Measurements from ENCODE around the gene PDIA5. TPM values are rescaled to one million over a fixed set of nuclear protein-coding genes. Genes with fewer than 3 reads are reported as not detected.

PDIA5 gene
- total and polyA plus RNA-seq, 4 donors = 15.5 to 38.6 (median 30.7) TPM

DNA sequence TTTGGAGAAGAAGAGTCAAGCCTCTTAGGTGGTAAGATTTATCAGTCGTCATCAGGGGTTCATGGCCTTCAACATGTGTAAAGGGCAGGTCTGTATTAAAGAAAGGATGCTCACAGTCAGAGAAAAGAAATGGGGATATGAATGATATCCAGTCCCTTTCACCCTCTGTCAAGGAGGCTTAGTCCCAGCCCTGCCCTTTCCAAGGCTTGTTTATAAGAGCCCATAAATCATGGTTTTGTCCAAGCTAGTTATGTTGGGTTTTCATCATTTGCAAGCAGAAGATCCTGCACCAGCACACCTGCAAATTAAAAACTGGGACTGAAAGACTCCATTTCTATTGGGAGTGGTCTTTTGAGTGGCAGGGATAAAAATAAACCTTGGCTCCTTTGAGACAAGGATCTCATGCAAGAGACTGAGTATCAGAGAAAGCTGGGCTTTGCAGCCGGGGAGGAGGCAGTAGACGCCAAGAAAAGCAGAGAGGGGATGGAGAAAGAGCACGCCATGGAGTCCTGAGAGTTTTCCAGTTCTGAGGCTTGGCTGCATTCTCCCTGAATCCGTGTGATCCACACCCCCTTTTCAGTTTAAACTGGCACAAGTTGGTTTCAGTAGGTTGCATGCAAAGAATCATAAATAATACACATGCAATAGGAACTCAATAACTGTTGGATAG lies 12.6 kb upstream of the PDIA5 start:
- Histone ChIP-seq H3K9me3 (ENCODE audit: control insufficient read depth in 4 of 4, insufficient read depth in 3 of 4, low read length in 3 of 4) (peaks cover 0 to 2% (median 0%) of the 10 kb centered on the region in 4 donors), H3K4me3 (no peak overlapping the region), H3K36me3 (ENCODE audit: control insufficient read depth in 4 of 4, insufficient read depth in 4 of 4, low read length in 4 of 4) (no peaks in the 10 kb centered on the region), H3K9ac (ENCODE audit: insufficient read depth in 1 of 2, low read length in 2 of 2) (no peak overlapping the region), H3K4me1 (ENCODE audit: control insufficient read depth in 5 of 5, insufficient read depth in 5 of 5, low read length in 5 of 5) (peaks cover 0 to 4% (median 0%) of the 10 kb centered on the region in 5 donors), H3K27ac (ENCODE audit: low read depth in 1 of 2, low read length in 1 of 2) (no peak overlapping the region), H3K27me3 (ENCODE audit: control insufficient read depth in 3 of 3, insufficient read depth in 3 of 3, low read length in 2 of 3) (no peaks in the 10 kb centered on the region)
- WGBS, 2 donors = 74% methylated on average over 5 of the region's 5 CpGs
- ATAC-seq (ENCODE audit: insufficient read depth, low FRiP score) (no peak), DNase-seq (no peak)
- TF ChIP-seq, protein P1, sequence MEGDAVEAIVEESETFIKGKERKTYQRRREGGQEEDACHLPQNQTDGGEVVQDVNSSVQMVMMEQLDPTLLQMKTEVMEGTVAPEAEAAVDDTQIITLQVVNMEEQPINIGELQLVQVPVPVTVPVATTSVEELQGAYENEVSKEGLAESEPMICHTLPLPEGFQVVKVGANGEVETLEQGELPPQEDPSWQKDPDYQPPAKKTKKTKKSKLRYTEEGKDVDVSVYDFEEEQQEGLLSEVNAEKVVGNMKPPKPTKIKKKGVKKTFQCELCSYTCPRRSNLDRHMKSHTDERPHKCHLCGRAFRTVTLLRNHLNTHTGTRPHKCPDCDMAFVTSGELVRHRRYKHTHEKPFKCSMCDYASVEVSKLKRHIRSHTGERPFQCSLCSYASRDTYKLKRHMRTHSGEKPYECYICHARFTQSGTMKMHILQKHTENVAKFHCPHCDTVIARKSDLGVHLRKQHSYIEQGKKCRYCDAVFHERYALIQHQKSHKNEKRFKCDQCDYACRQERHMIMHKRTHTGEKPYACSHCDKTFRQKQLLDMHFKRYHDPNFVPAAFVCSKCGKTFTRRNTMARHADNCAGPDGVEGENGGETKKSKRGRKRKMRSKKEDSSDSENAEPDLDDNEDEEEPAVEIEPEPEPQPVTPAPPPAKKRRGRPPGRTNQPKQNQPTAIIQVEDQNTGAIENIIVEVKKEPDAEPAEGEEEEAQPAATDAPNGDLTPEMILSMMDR (IDR thresholded peaks at IDR 0.05; ENCODE audit: control extremely low read depth, extremely low read depth) = no peak

DNA sequence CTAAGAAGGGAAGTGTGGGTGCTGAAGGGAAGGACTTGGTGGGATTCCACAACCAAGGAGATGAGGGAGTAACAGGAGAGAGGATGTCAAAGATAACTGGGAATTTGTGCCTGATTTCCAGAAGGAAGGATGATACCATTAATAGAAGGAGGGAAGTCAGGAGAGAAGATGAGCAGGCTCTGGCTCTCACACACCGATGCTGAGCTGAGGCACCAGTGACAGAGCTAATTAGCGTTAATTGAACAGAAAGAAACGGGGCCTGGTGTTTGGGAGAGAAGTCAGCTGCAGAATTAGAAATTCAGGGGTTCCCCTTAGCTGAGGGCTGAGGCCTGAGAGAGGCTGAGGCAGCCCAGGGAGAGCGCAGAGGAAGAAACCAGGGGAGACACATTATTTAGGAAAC lies 11.9 kb upstream of the PDIA5 start:
- Histone ChIP-seq H3K36me3 (ENCODE audit: control insufficient read depth in 4 of 4, insufficient read depth in 4 of 4, low read length in 4 of 4) (no peaks in the 10 kb centered on the region), H3K4me3 (no peak overlapping the region), H3K4me1 (ENCODE audit: control insufficient read depth in 5 of 5, insufficient read depth in 5 of 5, low read length in 5 of 5) (peaks cover 0 to 4% (median 0%) of the 10 kb centered on the region in 5 donors), H3K27me3 (ENCODE audit: control insufficient read depth in 3 of 3, insufficient read depth in 3 of 3, low read length in 2 of 3) (no peaks in the 10 kb centered on the region), H3K27ac (ENCODE audit: low read depth in 1 of 2, low read length in 1 of 2) (no peak overlapping the region), H3K9ac (ENCODE audit: insufficient read depth in 1 of 2, low read length in 2 of 2) (no peak overlapping the region), H3K9me3 (ENCODE audit: control insufficient read depth in 4 of 4, insufficient read depth in 3 of 4, low read length in 3 of 4) (peaks cover 0 to 2% (median 0%) of the 10 kb centered on the region in 4 donors)
- 88 to 94% methylated on average over 4 of the region's 4 CpGs for WGBS, 2 donors
- DNase-seq (no peak), ATAC-seq (ENCODE audit: insufficient read depth, low FRiP score) (no peak)
- TF ChIP-seq, protein P1 (IDR thresholded peaks at IDR 0.05; ENCODE audit: control extremely low read depth, extremely low read depth) = no peak

DNA sequence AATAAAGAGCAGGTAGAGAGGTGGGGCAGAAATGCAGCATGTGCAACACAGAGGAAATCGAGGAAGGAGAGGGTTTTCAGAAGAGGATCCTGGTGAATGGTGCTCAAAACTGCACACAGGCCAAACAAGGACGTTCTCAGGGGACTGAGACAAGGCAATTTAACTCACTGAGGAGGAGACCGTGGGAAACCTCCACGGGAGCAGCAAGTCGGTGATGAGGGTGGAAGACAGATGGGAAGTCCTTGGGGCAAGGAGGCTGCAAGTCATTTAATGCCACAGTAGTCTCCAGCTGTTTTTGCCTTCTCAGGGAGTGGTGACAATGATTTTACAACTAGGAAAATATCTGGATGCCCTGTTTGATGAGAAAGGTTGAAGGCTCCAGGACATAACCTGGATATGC lies 11.5 kb upstream of the PDIA5 start:
- TF ChIP-seq, protein P1 (IDR thresholded peaks at IDR 0.05; ENCODE audit: control extremely low read depth, extremely low read depth) = no peak
- WGBS, 2 donors = 79 to 88% methylated on average over 5 of the region's 5 CpGs

More for the DNA sequence above, 11.5 kb upstream of the PDIA5 start:
- Histone ChIP-seq H3K9ac (ENCODE audit: insufficient read depth in 1 of 2, low read length in 2 of 2) (no peak overlapping the region), H3K4me3 (no peak overlapping the region), H3K27ac (ENCODE audit: low read depth in 1 of 2, low read length in 1 of 2) (no peak overlapping the region), H3K27me3 (ENCODE audit: control insufficient read depth in 3 of 3, insufficient read depth in 3 of 3, low read length in 2 of 3) (no peaks in the 10 kb centered on the region), H3K9me3 (ENCODE audit: control insufficient read depth in 4 of 4, insufficient read depth in 3 of 4, low read length in 3 of 4) (peaks cover 0 to 2% (median 0%) of the 10 kb centered on the region in 4 donors), H3K4me1 (ENCODE audit: control insufficient read depth in 5 of 5, insufficient read depth in 5 of 5, low read length in 5 of 5) (peaks cover 0 to 4% (median 0%) of the 10 kb centered on the region in 5 donors), H3K36me3 (ENCODE audit: control insufficient read depth in 4 of 4, insufficient read depth in 4 of 4, low read length in 4 of 4) (no peaks in the 10 kb centered on the region)
- ATAC-seq (ENCODE audit: insufficient read depth, low FRiP score) (no peak), DNase-seq (no peak)

All from lung (tissue), 12 donors.